SU-DHL-6 (cell line): ENCODE results near the gene SLC22A23.

Source experiments
- H2AFZ ChIP-seq: fragments of 200-600 bp; sonication (generic); 2 replicates; pipeline ENCODE4 v1.6.1; 2014; ENCODE audit warnings: low read depth, mild to moderate bottlenecking, moderate library complexity, mixed read lengths, antibody characterized with exemption, low read length; ENCODE audit not compliant: severe bottlenecking
- H3F3A ChIP-seq: fragments of 200-600 bp; shearing (Covaris generic); 2 replicates; pipeline ENCODE4 v1.6.0; 2016; ENCODE audit warnings: antibody characterized with exemption, mild to moderate bottlenecking; ENCODE audit not compliant: insufficient read depth
- H3K27ac ChIP-seq: fragments of 200-600 bp; sonication (generic); 2 replicates; pipeline ENCODE4 v1.5.1; 2016; ENCODE audit warnings: low read depth, mild to moderate bottlenecking, low read length, moderate library complexity, mixed read lengths
- H3K27me3 ChIP-seq: fragments of 200-600 bp; sonication (generic), shearing (Covaris generic); 2 replicates; pipeline ENCODE4 v1.6.0; 2014; ENCODE audit warnings: mild to moderate bottlenecking, low read length
- H3K36me3 ChIP-seq: fragments of 200-600 bp; sonication (generic); 2 replicates; pipeline ENCODE4 v1.6.1; 2014; ENCODE audit warnings: mild to moderate bottlenecking, low read length, mixed read lengths
- H3K4me2 ChIP-seq: fragments of 300-600, 200-600 bp; shearing (Covaris generic), sonication (generic); 2 replicates; pipeline ENCODE4 v1.6.0; 2014; ENCODE audit warnings: low read length, low read depth, mild to moderate bottlenecking; ENCODE audit not compliant: poor library complexity, severe bottlenecking
- H3K4me3 ChIP-seq: fragments of 200-600 bp; sonication (generic); 2 replicates; pipeline ENCODE4 v1.5.1; 2014; ENCODE audit warnings: antibody characterized with exemption, low read length, mild to moderate bottlenecking, mixed read lengths; ENCODE audit not compliant: insufficient read depth, poor library complexity, severe bottlenecking
- H3K79me2 ChIP-seq: fragments of 200-600 bp; sonication (generic); 2 replicates; pipeline ENCODE4 v1.6.1; 2014; ENCODE audit warnings: mild to moderate bottlenecking, low read length, moderate library complexity; ENCODE audit not compliant: insufficient read depth
- H3K9ac ChIP-seq: fragments of 200-600 bp; sonication (generic); 2 replicates; pipeline ENCODE4 v1.7.0; 2014; ENCODE audit warnings: mild to moderate bottlenecking, low read length
- H3K9me2 ChIP-seq: fragments of 200-600 bp; sonication (generic); replicated peaks from 2 replicates; pipeline ENCODE4 v1.6.1; 2014; ENCODE audit warnings: low read length; ENCODE audit not compliant: insufficient read depth
- H3K9me3 ChIP-seq: fragments of 200-600 bp; sonication (generic); 2 replicates; pipeline ENCODE4 v1.6.1; 2014; ENCODE audit warnings: low read length, mixed read lengths; ENCODE audit not compliant: insufficient read depth
- H4K20me1 ChIP-seq: fragments of 200-600 bp; sonication (generic); 2 replicates; pipeline ENCODE4 v1.6.1; 2014; ENCODE audit warnings: low read depth, mild to moderate bottlenecking, antibody characterized with exemption, low read length, moderate library complexity, mixed read lengths
- CTCF ChIP-seq: fragments of 200-600 bp; sonication (generic); IDR thresholded peaks from one replicate; pipeline ENCODE4 v1.5.1; 2017; ENCODE audit warnings: antibody characterized with exemption, mild to moderate bottlenecking, low read length, moderate library complexity; ENCODE audit not compliant: insufficient read depth, poor library complexity, severe bottlenecking
- EZH2phosphoT487 ChIP-seq: fragments of 200-600 bp; sonication (generic), shearing (Covaris generic); conservative IDR thresholded peaks from 2 replicates; pipeline ENCODE4 v1.6.1; 2018; ENCODE audit warnings: mild to moderate bottlenecking, antibody characterized with exemption, low read length, moderate library complexity, mixed read lengths

The SLC22A23 gene

DNA sequence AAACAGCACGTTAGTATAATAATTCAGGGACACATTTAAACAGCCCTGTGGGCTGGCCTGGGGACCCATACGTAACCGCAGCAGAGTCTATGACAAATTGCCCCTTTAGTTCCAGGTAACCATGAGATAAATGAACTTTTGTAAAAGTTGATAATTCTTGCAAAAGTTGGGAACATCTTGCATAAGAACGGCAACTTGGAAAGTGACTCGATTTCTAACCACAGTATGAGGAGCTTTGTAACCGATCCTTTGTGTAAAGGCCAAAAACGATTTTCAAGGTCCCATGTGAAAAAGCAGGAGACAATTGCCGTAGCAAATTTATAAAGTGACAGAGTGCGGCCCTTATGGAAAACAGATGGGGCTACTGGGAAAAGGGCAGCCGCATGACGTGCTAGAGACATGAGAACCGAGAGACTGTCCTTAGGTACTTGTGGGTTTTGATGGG, 116.5 kb downstream of the SLC22A23 start:
- no peak overlapping the region for H3K4me2 ChIP-seq
- no peaks in the 10 kb centered on the region for H4K20me1 ChIP-seq
- no peaks in the 10 kb centered on the region for H3K9me2 ChIP-seq
- no peak overlapping the region for H3K27ac ChIP-seq
- no peaks in the 10 kb centered on the region for H3F3A ChIP-seq
- H3K27me3 ChIP-seq = no peaks in the 10 kb centered on the region
- H3K36me3 ChIP-seq = no peaks in the 10 kb centered on the region
- H3K9me3 ChIP-seq = no peaks in the 10 kb centered on the region
- no peak overlapping the region for H3K4me3 ChIP-seq
- H2AFZ ChIP-seq = no peak overlapping the region
- no peaks in the 10 kb centered on the region for H3K79me2 ChIP-seq
- H3K9ac ChIP-seq = no peak overlapping the region
- TF ChIP-seq CTCF = no peak
- no peak for TF ChIP-seq EZH2phosphoT487

GRCh38 chr6:3339811-3340210, 117.0 kb downstream of the SLC22A23 start:
- no peaks in the 10 kb centered on the region for H4K20me1 ChIP-seq
- H3K4me2 ChIP-seq = no peak overlapping the region
- no peak overlapping the region for H3K4me3 ChIP-seq
- H2AFZ ChIP-seq = no peak overlapping the region
- no peaks in the 10 kb centered on the region for H3K9me2 ChIP-seq
- H3K27ac ChIP-seq = no peak overlapping the region
- no peaks in the 10 kb centered on the region for H3K79me2 ChIP-seq
- no peaks in the 10 kb centered on the region for H3K9me3 ChIP-seq
- TF ChIP-seq CTCF (no peak), EZH2phosphoT487 (no peak)
- H3F3A ChIP-seq = no peaks in the 10 kb centered on the region
- H3K9ac ChIP-seq = no peak overlapping the region
- H3K27me3 ChIP-seq = no peaks in the 10 kb centered on the region
- H3K36me3 ChIP-seq = no peaks in the 10 kb centered on the region

DNA sequence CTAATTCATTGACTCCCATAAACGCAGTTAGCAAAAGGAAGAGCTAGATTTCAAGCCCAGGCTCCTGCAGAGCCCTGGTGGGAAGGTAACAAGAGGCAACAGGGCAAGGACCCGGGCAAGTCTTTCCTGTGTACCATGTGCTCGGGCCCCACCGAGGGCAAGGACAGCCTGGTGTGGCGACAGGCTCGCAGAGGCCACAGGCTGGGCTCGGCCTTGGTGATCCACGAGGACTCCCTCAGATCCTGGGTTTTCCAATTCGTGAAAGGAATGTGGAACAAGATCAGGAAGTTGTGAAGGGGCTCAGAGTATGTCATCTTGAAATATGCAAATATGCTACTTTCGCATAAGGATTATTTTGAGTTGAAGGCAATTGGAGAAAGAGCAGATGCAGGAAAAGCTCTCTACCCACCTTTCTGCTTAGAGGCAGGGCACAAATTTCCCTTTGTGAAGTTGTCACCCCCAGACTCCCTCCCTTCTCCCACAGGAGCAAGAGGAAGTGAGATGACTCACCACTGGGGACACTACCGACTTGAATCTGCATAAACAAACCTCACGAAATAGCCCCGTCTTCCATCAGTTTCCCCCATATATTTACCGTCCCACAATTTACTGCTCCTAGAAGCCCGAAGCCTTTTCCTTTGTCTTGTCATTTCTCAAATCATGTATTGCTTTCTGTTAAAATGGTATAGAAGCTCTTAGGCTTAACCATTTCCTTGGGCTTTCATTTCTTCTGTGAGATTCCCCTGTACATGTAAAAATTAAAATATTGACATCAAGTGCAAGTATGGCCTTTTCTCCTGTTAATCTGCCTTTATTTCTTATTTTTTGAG, 119.1 kb downstream of the SLC22A23 start:
- Histone ChIP-seq H3K4me3 (no peak overlapping the region), H2AFZ (no peak overlapping the region), H4K20me1 (no peaks in the 10 kb centered on the region), H3K27me3 (no peaks in the 10 kb centered on the region), H3K9me3 (no peaks in the 10 kb centered on the region), H3K79me2 (no peaks in the 10 kb centered on the region), H3K4me2 (no peak overlapping the region), H3K9me2 (no peaks in the 10 kb centered on the region), H3K36me3 (no peaks in the 10 kb centered on the region), H3F3A (no peaks in the 10 kb centered on the region), H3K27ac (no peak overlapping the region), H3K9ac (no peak overlapping the region)
- no peak for TF ChIP-seq CTCF
- no peak for TF ChIP-seq EZH2phosphoT487
